NCI-H2227 (cell line): ENCODE measurements around the gene AP1S2.
"Not testable (repeated sequence)": the region's sequence is repeated elsewhere in the genome, so short reads cannot be mapped to it uniquely, and the experiment has no call there.

Source experiments
- DNase-seq: peaks from one replicate; lab custom pipeline; 2025; ENCODE audit not compliant: unreplicated experiment; lab: John Stamatoyannopoulos, UW

Gene AP1S2

GRCh38 chrX:15855568-15856221, 1.1 kb upstream of the AP1S2 start:
- DNase-seq: peak; percentile 15

- DNase-seq: peak; percentile 56
These were observed 445 bp downstream of the AP1S2 start for GRCh38 chrX:15854080-15854655.

GRCh38 chrX:15853586-15854079, 980 bp downstream of the AP1S2 start:
- no peak for DNase-seq

GRCh38 chrX:15849555-15849954, 5.1 kb downstream of the AP1S2 start:
- peak; percentile 28 for DNase-seq

GRCh38 chrX:15848576-15848975, 6.0 kb downstream of the AP1S2 start:
- DNase-seq: peak; percentile 6

- no peak for DNase-seq
These were observed 10.7 kb downstream of the AP1S2 start for GRCh38 chrX:15843960-15844359.

GRCh38 chrX:15841853-15842516, 12.6 kb downstream of the AP1S2 start:
- no peak for DNase-seq

- DNase-seq: no peak
These were observed 16.6 kb downstream of the AP1S2 start for GRCh38 chrX:15838017-15838416.

- DNase-seq: no peak
These were observed 19.6 kb downstream of the AP1S2 start for GRCh38 chrX:15834827-15835595.

- DNase-seq: no peak
These were observed 20.6 kb downstream of the AP1S2 start for GRCh38 chrX:15834053-15834452.

GRCh38 chrX:15831347-15831746, 23.3 kb downstream of the AP1S2 start:
- not testable (repeated sequence) for DNase-seq

- no peak for DNase-seq
These were observed 25.4 kb downstream of the AP1S2 start for GRCh38 chrX:15829217-15829616.

GRCh38 chrX:15825936-15826335, 28.7 kb downstream of the AP1S2 start:
- DNase-seq: no peak

- DNase-seq: no peak
These were observed 31.7 kb downstream of the AP1S2 start for GRCh38 chrX:15822922-15823321.

- DNase-seq: no peak
These were observed 34.2 kb downstream of the AP1S2 start for GRCh38 chrX:15820106-15821073.

- no peak for DNase-seq
These were observed 37.7 kb downstream of the AP1S2 start for GRCh38 chrX:15816886-15817285.

GRCh38 chrX:15816438-15816809, 38.2 kb downstream of the AP1S2 start:
- DNase-seq: no peak

GRCh38 chrX:15815779-15816437, 38.7 kb downstream of the AP1S2 start:
- peak; percentile 17 for DNase-seq

- no peak for DNase-seq
These were observed 39.7 kb downstream of the AP1S2 start for GRCh38 chrX:15814771-15815365.
